B cell (primary cell): ENCODE data around the gene ACADL. TPM values are rescaled to one million over a fixed set of nuclear protein-coding genes. Genes with fewer than 3 reads are reported as not detected.

Experiments used
- ATAC-seq: fragments of 200-7000 bp; cut with Tn5 transposase; one replicate; pipeline ENCODE4 v1.10.0; 2021; ENCODE audit warnings: low read depth, mild to moderate bottlenecking, moderate number of reproducible peaks, moderate library complexity
- CTCF ChIA-PET: fragments of 350-600 bp; sonication (Branson Sonifier 250); formaldehyde crosslinking; loops from one replicate; lab custom pipeline; 2021; ENCODE audit warnings: antibody characterized with exemption, inconsistent platforms; lab: Charles Lee
- POLR2A ChIA-PET: fragments of 350-600 bp; sonication (Branson Sonifier 250); formaldehyde crosslinking; loops from one replicate; lab custom pipeline; 2021; ENCODE audit warnings: antibody characterized with exemption; lab: Charles Lee
- DNase-seq: peaks from one replicate; pipeline ENCODE4 v3.0.0; 2013
- H2AFZ ChIP-seq: 2 replicates; pipeline ENCODE4 v1.6.1; 2012; ENCODE audit warnings: mild to moderate bottlenecking, low read depth, low read length; ENCODE audit not compliant: insufficient read depth, poor library complexity, severe bottlenecking
- H3K27ac ChIP-seq, 2 donors: 1 replicate in 1 of 2; 2 replicates in 1 of 2; pipeline ENCODE4 v1.5.1; 2012 to 2013; ENCODE audit warnings: low read length in 2 of 2, mild to moderate bottlenecking in 2 of 2, moderate library complexity in 1 of 2
- H3K27me3 ChIP-seq, 4 experiments: fragments of 200-600 bp in 1 of 4; sonication (generic) in 1 of 4; replicated peaks in 1 of 4; 1 replicate in 2 of 4; 2 replicates in 2 of 4; pipeline versions ENCODE4 v1.6.1 to v1.7.0; 2013 to 2016; ENCODE audit warnings: low read length in 3 of 4, mild to moderate bottlenecking in 2 of 4, mixed read lengths in 1 of 4, moderate library complexity in 1 of 4; ENCODE audit not compliant: insufficient read depth in 4 of 4, control insufficient read depth in 3 of 4; ENCODE audit errors: control extremely low read depth in 1 of 4
- H3K36me3 ChIP-seq, 2 experiments: replicated peaks in 1 of 2; 1 replicate in 1 of 2; 2 replicates in 1 of 2; pipeline versions ENCODE4 v1.6.1 to v1.7.1; 2013; ENCODE audit warnings: low read length in 1 of 2; ENCODE audit not compliant: insufficient read depth in 2 of 2, control insufficient read depth in 1 of 2; ENCODE audit errors: control extremely low read depth in 1 of 2, extremely low read depth in 1 of 2
- H3K4me1 ChIP-seq, 2 donors: fragments of 200-600 bp in 1 of 2; sonication (generic) in 1 of 2; 1 replicate in 1 of 2; 2 replicates in 1 of 2; pipeline versions ENCODE4 v1.5.1 to v1.6.1; 2013 to 2017; ENCODE audit warnings: low read length in 2 of 2; ENCODE audit not compliant: control insufficient read depth in 2 of 2, insufficient read depth in 2 of 2
- H3K4me2 ChIP-seq: replicated peaks from 2 replicates; pipeline ENCODE3; 2012; ENCODE audit warnings: mild to moderate bottlenecking, low read depth, low read length; ENCODE audit not compliant: poor library complexity, severe bottlenecking
- H3K4me3 ChIP-seq, 5 experiments: fragments of 200-600 bp in 1 of 5; sonication (generic) in 1 of 5; 1 replicate in 3 of 5; 2 replicates in 2 of 5; pipeline versions ENCODE4 v1.5.1 to v1.7.0; 2011 to 2016; ENCODE audit warnings: low read length in 4 of 5, mild to moderate bottlenecking in 4 of 5, low read depth in 2 of 5, control low read depth in 1 of 5, moderate library complexity in 1 of 5; ENCODE audit not compliant: insufficient read depth in 1 of 5; ENCODE audit errors: control extremely low read depth in 1 of 5, extremely low read depth in 1 of 5
- H3K79me2 ChIP-seq: fragments of 200-600 bp; sonication (generic); one replicate; pipeline ENCODE4 v1.6.0; 2016; ENCODE audit warnings: low read length; ENCODE audit not compliant: control insufficient read depth, insufficient read depth
- H3K9ac ChIP-seq: fragments of 200-600 bp; sonication (generic); 2 replicates; pipeline ENCODE4 v1.6.1; 2017; ENCODE audit warnings: mild to moderate bottlenecking, low read length, moderate library complexity
- H3K9me3 ChIP-seq, 3 donors: one replicate each; pipeline versions ENCODE4 v1.6.1 to v1.7.1; 2013; ENCODE audit warnings: low read length in 2 of 3; ENCODE audit not compliant: control insufficient read depth in 2 of 3, insufficient read depth in 1 of 3; ENCODE audit errors: control extremely low read depth in 1 of 3
- H4K20me1 ChIP-seq: 2 replicates; pipeline ENCODE4 v1.6.0; 2012; ENCODE audit warnings: mild to moderate bottlenecking, low read length; ENCODE audit not compliant: insufficient read depth, control insufficient read depth, poor library complexity, severe bottlenecking
- H3K27ac Mint-ChIP-seq: one replicate; pipeline ENCODE4 v1.8.0; 2021; ENCODE audit warnings: mixed read lengths
- H3K27me3 Mint-ChIP-seq: one replicate; pipeline ENCODE4 v1.8.0; 2021; ENCODE audit warnings: mixed read lengths
- H3K4me1 Mint-ChIP-seq: one replicate; pipeline ENCODE4 v1.8.0; 2021; ENCODE audit warnings: mixed read lengths
- H3K4me3 Mint-ChIP-seq: one replicate; pipeline ENCODE4 v1.8.0; 2021; ENCODE audit warnings: mixed read lengths
- H3K9me3 Mint-ChIP-seq: one replicate; pipeline ENCODE4 v1.8.0; 2022; ENCODE audit warnings: mixed read lengths; ENCODE audit not compliant: insufficient read depth
- EZH2 ChIP-seq: IDR thresholded peaks from 2 replicates; pipeline ENCODE4 v1.6.1; 2012; ENCODE audit warnings: borderline replicate concordance, low read depth, mild to moderate bottlenecking, moderate library complexity, low read length; ENCODE audit not compliant: insufficient read depth, poor library complexity, severe bottlenecking
- WGBS: methylation state at CpG from one replicate; pipeline ENCODE4 v1.1.5; 2013; ENCODE audit warnings: missing lambda C conversion rate; ENCODE audit not compliant: insufficient coverage; 5-methylcytosine and 5-hydroxymethylcytosine counted together
- intact Hi-C: fragments of 100-400 bp; cut with micrococcal nuclease; formaldehyde crosslinking; loops from one replicate; pipeline ENCODE4 v1.10.0; 2022
- polyA plus RNA-seq: library from polyadenylated mRNA; depleted of rRNA; stranded (reverse); fragments of >200 nt; gene quantifications from 2 replicates; pipeline ENCODE4 v1.2.3, GENCODE V29; 2012
- total RNA-seq, 2 donors: library from RNA; stranded (reverse); fragments of 120-200 nt in 1 of 2; gene quantifications; 1 replicate in 1 of 2; 2 replicates in 1 of 2; pipeline versions ENCODE4 v1.2.3 to v1.2.4, GENCODE V29; 2013 to 2022
- TF ChIP-seq, protein P1 (sequence below): fragments of 200-600 bp; IDR thresholded peaks from one replicate; pipeline ENCODE4 v1.8.0; 2022; ENCODE audit warnings: antibody characterized with exemption, mild to moderate bottlenecking

ACADL gene
- total and polyA plus RNA-seq, 2 donors (not counting 1 experiment from before 2014, with no cell fraction given) = not detected

GRCh38 chr2:210215120-210215519, 10.1 kb downstream of the ACADL start:
- ATAC-seq (no peak), DNase-seq (no peak)
- no peak overlapping the region for H3K4me2 ChIP-seq
- H3K36me3 ChIP-seq = no peaks in the 10 kb centered on the region
- no peak for TF ChIP-seq EZH2
- TF ChIP-seq, protein P1, sequence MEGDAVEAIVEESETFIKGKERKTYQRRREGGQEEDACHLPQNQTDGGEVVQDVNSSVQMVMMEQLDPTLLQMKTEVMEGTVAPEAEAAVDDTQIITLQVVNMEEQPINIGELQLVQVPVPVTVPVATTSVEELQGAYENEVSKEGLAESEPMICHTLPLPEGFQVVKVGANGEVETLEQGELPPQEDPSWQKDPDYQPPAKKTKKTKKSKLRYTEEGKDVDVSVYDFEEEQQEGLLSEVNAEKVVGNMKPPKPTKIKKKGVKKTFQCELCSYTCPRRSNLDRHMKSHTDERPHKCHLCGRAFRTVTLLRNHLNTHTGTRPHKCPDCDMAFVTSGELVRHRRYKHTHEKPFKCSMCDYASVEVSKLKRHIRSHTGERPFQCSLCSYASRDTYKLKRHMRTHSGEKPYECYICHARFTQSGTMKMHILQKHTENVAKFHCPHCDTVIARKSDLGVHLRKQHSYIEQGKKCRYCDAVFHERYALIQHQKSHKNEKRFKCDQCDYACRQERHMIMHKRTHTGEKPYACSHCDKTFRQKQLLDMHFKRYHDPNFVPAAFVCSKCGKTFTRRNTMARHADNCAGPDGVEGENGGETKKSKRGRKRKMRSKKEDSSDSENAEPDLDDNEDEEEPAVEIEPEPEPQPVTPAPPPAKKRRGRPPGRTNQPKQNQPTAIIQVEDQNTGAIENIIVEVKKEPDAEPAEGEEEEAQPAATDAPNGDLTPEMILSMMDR = no peak
- H3K27me3 Mint-ChIP-seq = peaks cover 9% of the 10 kb centered on the region
- H3K27ac ChIP-seq = no peak overlapping the region
- H3K9me3 Mint-ChIP-seq = no peaks in the 10 kb centered on the region
- H3K9me3 ChIP-seq = no peaks in the 10 kb centered on the region
- H3K4me1 ChIP-seq = no peaks in the 10 kb centered on the region
- intact Hi-C loops = no loop called here
- no peak overlapping the region for H2AFZ ChIP-seq
- no peak overlapping the region for H3K4me3 ChIP-seq
- H3K4me3 Mint-ChIP-seq = no peak overlapping the region
- peaks cover 0 to 3% (median 0%) of the 10 kb centered on the region in 4 experiments for H3K27me3 ChIP-seq
- H3K4me1 Mint-ChIP-seq = no peaks in the 10 kb centered on the region
- no peaks in the 10 kb centered on the region for H3K79me2 ChIP-seq
- ChIA-PET POLR2A (no interaction called here), CTCF (no interaction called here)
- WGBS = 7% methylated on average over 1 of the region's 1 CpG
- H3K9ac ChIP-seq = no peak overlapping the region
- no peak overlapping the region for H3K27ac Mint-ChIP-seq
- no peaks in the 10 kb centered on the region for H4K20me1 ChIP-seq

DNA sequence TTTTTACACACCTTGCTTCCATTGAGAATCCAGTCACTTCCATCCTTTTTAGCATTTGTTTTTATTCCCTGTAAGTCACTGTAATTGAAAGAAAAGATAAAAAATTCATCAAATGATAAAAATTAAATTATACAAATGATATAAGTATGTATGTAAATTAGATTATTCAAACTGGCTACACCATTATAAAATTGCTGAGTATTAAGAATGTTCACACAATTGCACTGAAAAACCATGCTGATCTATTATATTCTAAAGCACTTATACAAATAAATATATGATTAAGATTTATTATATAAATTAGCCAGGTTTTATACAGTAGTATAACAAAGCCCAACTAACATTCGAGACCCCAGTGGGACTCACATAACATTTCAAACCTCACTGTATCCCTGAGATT, 15.1 kb downstream of the ACADL start:
- ATAC-seq (no peak), DNase-seq (no peak)
- no peaks in the 10 kb centered on the region for H3K4me1 ChIP-seq
- no peak overlapping the region for H3K27ac ChIP-seq
- Mint-ChIP-seq H3K9me3 (no peaks in the 10 kb centered on the region), H3K4me3 (no peak overlapping the region), H3K27ac (no peak overlapping the region), H3K4me1 (no peaks in the 10 kb centered on the region), H3K27me3 (peaks cover 17% of the 10 kb centered on the region)
- no peaks in the 10 kb centered on the region for H3K9me3 ChIP-seq
- H3K79me2 ChIP-seq = no peaks in the 10 kb centered on the region
- ChIA-PET CTCF (interaction anchor here (0.8 kb wide), 1 partner anchor 12 kb away, joined by 3 read pairs; no protein-coding TSS in a partner anchor), POLR2A (no interaction called here)
- H3K36me3 ChIP-seq = no peaks in the 10 kb centered on the region
- H3K9ac ChIP-seq = no peak overlapping the region
- peaks cover 0 to 6% (median 1%) of the 10 kb centered on the region in 4 experiments for H3K27me3 ChIP-seq
- no peak overlapping the region for H3K4me3 ChIP-seq
- no peak for TF ChIP-seq EZH2
- TF ChIP-seq, protein P1 = no peak
- no peak overlapping the region for H2AFZ ChIP-seq
- no peaks in the 10 kb centered on the region for H4K20me1 ChIP-seq
- intact Hi-C loops = no loop called here
- no peak overlapping the region for H3K4me2 ChIP-seq
- no CpG with 5 or more reads among the region's 1 CpG for WGBS
